ENCODE data around the gene BPIFB6. TPM values are rescaled to one million over a fixed set of nuclear protein-coding genes. Genes with fewer than 3 reads are reported as not detected.

The BPIFB6 gene
- total RNA-seq, 1 experiment from 2014 or later, result not detected

DNA sequence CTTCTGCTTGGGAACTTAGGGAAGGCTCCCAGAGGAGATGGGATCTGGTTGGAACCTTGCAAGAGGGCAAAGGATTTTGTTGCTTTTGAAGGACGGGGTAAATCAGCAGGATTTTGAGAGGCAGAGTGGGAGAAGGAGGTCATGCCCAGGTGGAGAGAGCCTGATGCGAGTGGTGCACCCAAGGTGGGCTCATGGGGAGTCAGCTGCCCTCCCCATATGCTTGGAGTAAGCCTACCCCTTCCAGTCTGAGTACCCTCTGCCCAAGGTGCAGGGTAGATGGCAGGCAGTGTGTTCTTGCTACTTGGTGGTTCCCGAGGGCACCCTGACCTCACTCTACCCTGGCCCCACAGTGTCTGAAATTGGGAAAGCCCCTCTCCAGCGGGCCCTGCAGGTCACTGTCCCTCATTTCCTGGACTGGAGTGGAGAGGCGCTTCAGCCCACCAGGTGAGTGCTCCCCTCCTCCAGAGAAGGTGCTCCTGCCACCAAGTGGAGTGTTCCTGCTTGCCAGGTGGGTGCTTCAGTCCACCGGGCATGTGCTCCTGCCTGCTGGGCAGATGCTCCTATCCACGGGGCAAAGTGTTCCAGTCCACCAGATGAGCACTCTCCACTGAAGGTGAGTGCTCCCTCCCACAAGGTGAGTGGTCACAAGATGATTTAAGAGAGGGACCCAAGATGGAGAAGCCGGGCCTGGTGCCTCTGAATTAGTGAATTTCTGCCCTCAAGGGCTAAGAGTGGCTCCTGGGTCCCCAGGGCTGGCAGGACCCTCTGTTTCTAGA, 20.6 kb upstream of the BPIFB6 start:
- intact Hi-C loops (cut with micrococcal nuclease; ENCODE audit: unreplicated experiment), result no loop called here
- no peaks in the 10 kb centered on the region for H3F3A ChIP-seq (ENCODE audit: insufficient read depth, low read depth)
- H3K9me3 ChIP-seq (ENCODE audit: insufficient read depth, low read depth), result no peaks in the 10 kb centered on the region
- no peaks in the 10 kb centered on the region for H3K4me1 ChIP-seq (replicated peaks; ENCODE audit: insufficient read depth)
- H3K36me3 ChIP-seq (ENCODE audit: low read depth), result no peaks in the 10 kb centered on the region
- no peaks in the 10 kb centered on the region for H4K20me1 ChIP-seq (ENCODE audit: insufficient read depth)
- no peak for TF ChIP-seq EZH2 (IDR thresholded peaks at IDR 0.05; ENCODE audit: low read depth)
- TF ChIP-seq, protein P1, sequence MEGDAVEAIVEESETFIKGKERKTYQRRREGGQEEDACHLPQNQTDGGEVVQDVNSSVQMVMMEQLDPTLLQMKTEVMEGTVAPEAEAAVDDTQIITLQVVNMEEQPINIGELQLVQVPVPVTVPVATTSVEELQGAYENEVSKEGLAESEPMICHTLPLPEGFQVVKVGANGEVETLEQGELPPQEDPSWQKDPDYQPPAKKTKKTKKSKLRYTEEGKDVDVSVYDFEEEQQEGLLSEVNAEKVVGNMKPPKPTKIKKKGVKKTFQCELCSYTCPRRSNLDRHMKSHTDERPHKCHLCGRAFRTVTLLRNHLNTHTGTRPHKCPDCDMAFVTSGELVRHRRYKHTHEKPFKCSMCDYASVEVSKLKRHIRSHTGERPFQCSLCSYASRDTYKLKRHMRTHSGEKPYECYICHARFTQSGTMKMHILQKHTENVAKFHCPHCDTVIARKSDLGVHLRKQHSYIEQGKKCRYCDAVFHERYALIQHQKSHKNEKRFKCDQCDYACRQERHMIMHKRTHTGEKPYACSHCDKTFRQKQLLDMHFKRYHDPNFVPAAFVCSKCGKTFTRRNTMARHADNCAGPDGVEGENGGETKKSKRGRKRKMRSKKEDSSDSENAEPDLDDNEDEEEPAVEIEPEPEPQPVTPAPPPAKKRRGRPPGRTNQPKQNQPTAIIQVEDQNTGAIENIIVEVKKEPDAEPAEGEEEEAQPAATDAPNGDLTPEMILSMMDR (conservative IDR thresholded peaks at IDR 0.05), result no peak
- no peak for DNase-seq
- BruUV-seq (replicated peaks), result no TSS peak
- no peak overlapping the region for H3K4me3 ChIP-seq
- H3K79me2 ChIP-seq (ENCODE audit: low read depth), result no peaks in the 10 kb centered on the region
- H3K4me2 ChIP-seq, result no peak overlapping the region
- H2AFZ ChIP-seq, result no peak overlapping the region
- H3K27ac ChIP-seq, result no peak overlapping the region
- POLR2A ChIA-PET (ENCODE audit: unreplicated experiment), result no interaction called here
- peaks cover 92% of the 10 kb centered on the region for H3K27me3 ChIP-seq (ENCODE audit: insufficient read depth, low read depth)
- CTCF ChIA-PET, result no interaction called here
- H3K9me2 ChIP-seq (ENCODE audit: insufficient read depth), result no peaks in the 10 kb centered on the region

DNA sequence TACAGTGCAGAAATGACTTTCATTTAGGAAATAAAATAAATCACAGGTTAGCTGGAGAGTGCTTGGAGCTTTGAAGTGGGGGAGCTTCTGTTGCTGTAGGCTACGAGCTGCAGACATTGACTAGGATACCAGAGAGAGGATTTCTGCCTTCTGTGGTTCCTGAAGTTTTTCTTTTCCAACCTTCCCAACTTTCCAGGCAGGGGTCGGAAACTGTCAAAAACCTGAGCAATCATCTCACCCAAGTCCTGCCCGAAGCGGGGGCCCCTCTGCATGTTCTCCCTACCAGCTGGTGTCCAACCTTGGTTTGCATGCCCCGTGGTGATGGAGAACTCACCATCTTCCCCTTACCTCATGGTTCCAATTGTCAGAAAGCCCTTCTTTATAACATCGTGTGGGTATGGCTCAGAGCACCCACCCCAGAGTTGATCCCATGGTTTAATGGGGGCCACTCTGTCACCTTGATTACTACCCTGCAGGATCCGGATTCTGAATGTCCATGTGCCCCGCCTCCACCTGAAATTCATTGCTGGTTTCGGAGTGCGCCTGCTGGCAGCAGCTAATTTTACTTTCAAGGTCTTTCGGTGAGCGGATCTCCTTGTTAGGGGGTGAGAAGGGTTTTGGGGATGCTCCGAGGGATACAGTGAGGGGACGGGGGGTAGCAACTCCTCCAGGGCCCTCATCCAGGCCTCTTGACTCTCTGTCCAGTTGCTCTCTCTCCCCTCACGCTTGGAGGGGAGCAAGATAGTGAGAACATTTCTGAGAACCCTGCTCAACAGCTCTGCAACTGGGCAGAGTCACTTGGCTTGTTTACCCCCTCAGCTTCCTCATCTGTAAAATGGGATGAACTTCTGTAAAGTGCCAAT, 18.9 kb upstream of the BPIFB6 start:
- H3K4me2 ChIP-seq, result no peak overlapping the region
- no peaks in the 10 kb centered on the region for H3K36me3 ChIP-seq (ENCODE audit: low read depth)
- POLR2A ChIA-PET (ENCODE audit: unreplicated experiment), result no interaction called here
- H3K27ac ChIP-seq, result no peak overlapping the region
- TF ChIP-seq, protein P1 (conservative IDR thresholded peaks at IDR 0.05), result no peak
- no peak for TF ChIP-seq EZH2 (IDR thresholded peaks at IDR 0.05; ENCODE audit: low read depth)
- DNase-seq, result no peak
- intact Hi-C loops (cut with micrococcal nuclease; ENCODE audit: unreplicated experiment), result no loop called here
- no peaks in the 10 kb centered on the region for H3K9me2 ChIP-seq (ENCODE audit: insufficient read depth)
- no peaks in the 10 kb centered on the region for H3K9me3 ChIP-seq (ENCODE audit: insufficient read depth, low read depth)
- no peaks in the 10 kb centered on the region for H3K4me1 ChIP-seq (replicated peaks; ENCODE audit: insufficient read depth)
- BruUV-seq (replicated peaks), result no TSS peak
- H3K27me3 ChIP-seq (ENCODE audit: insufficient read depth, low read depth), result peaks cover 98% of the 10 kb centered on the region
- no peaks in the 10 kb centered on the region for H4K20me1 ChIP-seq (ENCODE audit: insufficient read depth)
- H3K4me3 ChIP-seq, result no peak overlapping the region
- H3F3A ChIP-seq (ENCODE audit: insufficient read depth, low read depth), result no peaks in the 10 kb centered on the region
- CTCF ChIA-PET, result no interaction called here
- no peaks in the 10 kb centered on the region for H3K79me2 ChIP-seq (ENCODE audit: low read depth)
- H2AFZ ChIP-seq, result no peak overlapping the region

DNA sequence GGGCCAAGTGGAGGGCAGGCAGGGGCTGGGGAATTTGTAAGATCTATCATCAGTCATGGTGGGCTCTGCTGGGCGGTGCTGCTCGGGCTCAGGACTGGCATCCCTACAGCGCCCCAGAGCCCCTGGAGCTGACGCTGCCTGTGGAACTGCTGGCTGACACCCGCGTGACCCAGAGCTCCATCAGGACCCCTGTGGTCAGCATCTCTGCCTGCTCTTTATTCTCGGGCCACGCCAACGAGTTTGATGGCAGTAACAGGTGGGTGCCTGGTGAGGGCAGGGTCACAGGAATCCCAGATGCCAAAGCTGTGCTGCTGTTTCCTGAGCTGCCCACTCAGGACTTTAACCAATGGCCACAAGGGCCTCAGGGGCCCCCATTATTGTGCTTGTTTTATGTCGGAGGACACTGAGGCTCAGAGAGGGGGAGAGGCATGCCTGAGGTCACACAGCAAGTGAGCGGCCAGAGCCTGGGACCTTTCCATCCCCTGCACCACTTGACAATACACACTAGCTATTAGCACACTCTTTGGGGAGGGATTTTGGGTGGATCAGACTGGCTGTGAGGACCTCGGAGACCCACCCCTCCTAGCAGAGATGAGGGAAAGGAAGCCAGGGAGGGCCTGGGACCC, 17.6 kb upstream of the BPIFB6 start:
- Histone ChIP-seq H2AFZ (no peak overlapping the region), H3K9me3 (ENCODE audit: insufficient read depth, low read depth) (no peaks in the 10 kb centered on the region), H3K79me2 (ENCODE audit: low read depth) (no peaks in the 10 kb centered on the region), H3K4me1 (replicated peaks; ENCODE audit: insufficient read depth) (no peaks in the 10 kb centered on the region), H3K4me2 (no peak overlapping the region), H3F3A (ENCODE audit: insufficient read depth, low read depth) (no peaks in the 10 kb centered on the region), H3K27ac (no peak overlapping the region), H3K36me3 (ENCODE audit: low read depth) (no peaks in the 10 kb centered on the region), H3K9me2 (ENCODE audit: insufficient read depth) (no peaks in the 10 kb centered on the region), H4K20me1 (ENCODE audit: insufficient read depth) (no peaks in the 10 kb centered on the region), H3K27me3 (ENCODE audit: insufficient read depth, low read depth) (peaks cover 96% of the 10 kb centered on the region), H3K4me3 (no peak overlapping the region)
- no peak for TF ChIP-seq EZH2 (IDR thresholded peaks at IDR 0.05; ENCODE audit: low read depth)
- TF ChIP-seq, protein P1 (conservative IDR thresholded peaks at IDR 0.05), result no peak
- DNase-seq, result no peak
- no TSS peak for BruUV-seq (replicated peaks)
- POLR2A ChIA-PET (ENCODE audit: unreplicated experiment), result no interaction called here
- intact Hi-C loops (cut with micrococcal nuclease; ENCODE audit: unreplicated experiment), result no loop called here
- CTCF ChIA-PET, result no interaction called here
